ENCODE data around the gene MEGF9.

The MEGF9 gene

DNA sequence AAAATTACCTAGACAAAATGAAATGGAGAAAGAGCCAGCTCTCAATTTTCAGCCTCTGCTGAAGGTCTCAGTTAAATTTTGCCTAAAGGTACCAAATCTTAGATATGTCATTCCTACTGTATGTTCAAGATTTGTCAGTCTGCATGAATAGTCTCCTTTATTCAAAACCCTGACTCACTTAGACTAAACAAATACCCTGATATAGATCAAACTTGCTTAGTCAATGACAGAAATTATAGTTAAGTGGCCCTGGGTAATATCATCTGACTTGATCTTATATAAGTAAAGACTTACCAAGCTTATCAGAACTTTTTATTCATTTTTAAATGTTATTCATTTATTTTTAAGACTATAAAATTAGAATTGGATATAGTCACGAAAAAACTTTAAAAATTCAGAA, 12.2 kb downstream of the MEGF9 start:
- FAIRE-seq, result no peak

GRCh38 chr9:120701248-120701647, 13.0 kb downstream of the MEGF9 start:
- no peak for FAIRE-seq

- FAIRE-seq, result no peak
Observed at GRCh38 chr9:120698766-120699165, 15.5 kb downstream of the MEGF9 start.

DNA sequence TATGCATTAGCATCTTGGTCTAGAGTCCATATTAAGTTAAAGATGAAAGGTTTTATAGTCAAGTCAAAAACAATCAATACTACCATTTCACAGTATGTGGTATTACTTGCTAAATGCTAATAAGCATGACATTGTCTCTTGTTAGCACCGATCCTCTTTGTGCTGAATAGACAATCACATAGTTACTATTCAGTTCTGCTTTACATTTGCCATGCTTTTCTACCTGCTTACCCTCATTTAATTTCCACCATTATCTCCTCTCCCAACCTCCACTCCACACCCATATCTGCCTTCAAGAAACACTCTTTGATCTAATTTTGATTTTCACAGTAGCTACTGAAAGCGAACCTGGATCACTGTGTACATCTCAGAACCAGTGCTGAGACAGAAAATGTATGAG, 16.8 kb downstream of the MEGF9 start:
- no peak for FAIRE-seq

DNA sequence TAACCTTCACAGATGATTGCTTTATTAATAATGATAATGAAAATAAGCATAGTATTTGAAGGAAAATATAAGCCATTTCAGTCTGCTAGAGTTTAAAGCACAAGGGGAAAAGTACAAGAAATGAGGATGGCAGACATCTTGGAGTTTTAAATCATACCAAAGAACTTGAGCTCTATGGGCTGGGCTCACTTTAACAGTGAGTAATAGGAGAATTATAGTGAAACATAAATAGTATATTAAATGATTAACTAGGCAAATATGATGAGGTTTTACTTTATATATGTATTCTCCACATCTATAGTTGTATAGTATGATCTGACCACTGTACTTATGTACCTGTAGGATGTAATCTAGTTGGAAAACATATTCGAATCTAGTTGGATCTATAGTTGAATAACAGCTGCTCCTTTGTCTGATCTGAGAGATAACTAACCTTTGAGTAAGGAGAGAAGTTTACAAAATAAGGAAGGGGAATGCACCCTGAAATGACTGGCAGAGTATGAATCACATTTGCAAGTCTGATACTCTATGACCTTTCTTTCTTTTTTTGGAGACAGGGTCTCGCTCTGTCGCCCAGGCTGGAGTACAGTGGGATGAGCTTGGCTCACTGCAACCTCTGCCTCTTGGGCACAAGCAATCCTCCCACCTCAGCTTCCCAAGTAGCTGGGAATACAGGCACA, 17.6 kb downstream of the MEGF9 start:
- FAIRE-seq, result no peak

DNA sequence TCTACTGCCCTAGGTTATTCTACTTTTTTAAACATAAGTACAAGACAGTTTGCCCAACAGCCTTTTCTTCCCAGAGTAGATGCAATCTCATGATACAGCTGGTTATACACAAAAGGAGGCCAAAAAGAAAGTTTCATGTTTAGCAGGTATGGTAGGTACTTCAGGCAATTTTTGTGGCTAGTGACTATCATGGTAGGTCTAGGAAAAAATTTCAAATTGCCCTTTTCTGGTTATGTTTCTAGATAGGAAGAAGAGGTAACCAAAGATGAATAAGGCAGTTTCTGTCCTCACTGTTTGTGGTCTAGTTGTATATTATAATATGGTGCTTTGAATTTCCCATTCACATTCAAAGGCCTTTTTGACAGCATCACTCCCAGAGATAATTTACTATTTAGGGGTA, 19.7 kb downstream of the MEGF9 start:
- FAIRE-seq, result no peak

GRCh38 chr9:120693700-120694008, 20.6 kb downstream of the MEGF9 start:
- FAIRE-seq, result no peak

DNA sequence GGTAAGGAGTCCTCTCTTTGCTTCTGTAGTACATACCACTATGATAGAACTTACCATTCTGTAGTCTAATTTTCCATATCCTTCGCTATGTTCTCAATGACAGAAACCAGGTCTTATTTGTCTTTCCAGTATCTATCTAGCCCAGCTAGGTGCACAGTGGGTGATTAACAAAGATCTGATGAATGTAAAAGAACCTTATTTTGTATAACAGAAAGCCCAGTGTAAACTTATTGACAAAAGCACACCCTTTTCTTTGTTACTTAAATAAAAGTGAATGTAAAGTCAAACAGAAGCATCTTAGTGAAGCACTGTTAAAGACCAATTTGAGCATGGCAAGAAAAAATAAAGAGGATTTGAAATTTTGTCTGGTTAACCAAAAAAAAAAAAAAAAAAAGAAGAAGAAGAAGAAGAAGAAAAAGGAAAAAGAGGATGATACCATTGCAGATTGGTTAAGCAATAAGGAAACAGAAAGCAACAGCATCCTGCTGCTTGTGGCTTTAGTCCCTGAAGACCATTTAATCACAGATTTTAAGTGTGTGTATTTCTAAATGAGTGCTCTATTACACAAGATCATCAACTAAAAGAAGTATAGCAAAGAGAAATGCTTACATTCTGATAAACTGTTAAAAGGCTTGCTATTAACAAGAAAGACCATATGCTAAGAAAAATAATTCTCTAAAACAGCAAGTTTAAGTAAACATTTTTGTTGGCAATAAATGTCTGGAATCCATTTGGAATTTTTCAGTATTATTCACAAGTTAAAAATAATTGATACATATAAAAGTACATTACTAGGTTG, 21.2 kb downstream of the MEGF9 start:
- FAIRE-seq, result no peak

DNA sequence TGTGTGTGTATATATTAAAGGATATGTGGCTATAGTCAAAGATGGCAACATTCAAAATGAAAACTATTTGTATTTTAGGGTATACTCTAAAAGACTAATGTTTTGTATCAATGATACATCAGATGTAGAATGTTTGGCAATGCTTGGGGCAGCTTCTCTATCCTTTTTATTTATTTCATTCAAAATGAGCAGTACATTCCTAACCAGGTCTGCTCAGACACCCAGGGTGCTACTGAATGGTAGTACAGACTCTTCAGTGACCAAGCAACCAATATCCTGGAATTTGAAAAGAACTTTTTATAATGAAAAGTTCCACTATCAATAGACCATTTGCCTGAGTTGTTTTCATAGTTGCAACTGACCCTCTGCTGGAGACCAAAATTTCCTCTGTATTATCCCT, 23.9 kb downstream of the MEGF9 start:
- FAIRE-seq, result no peak

DNA sequence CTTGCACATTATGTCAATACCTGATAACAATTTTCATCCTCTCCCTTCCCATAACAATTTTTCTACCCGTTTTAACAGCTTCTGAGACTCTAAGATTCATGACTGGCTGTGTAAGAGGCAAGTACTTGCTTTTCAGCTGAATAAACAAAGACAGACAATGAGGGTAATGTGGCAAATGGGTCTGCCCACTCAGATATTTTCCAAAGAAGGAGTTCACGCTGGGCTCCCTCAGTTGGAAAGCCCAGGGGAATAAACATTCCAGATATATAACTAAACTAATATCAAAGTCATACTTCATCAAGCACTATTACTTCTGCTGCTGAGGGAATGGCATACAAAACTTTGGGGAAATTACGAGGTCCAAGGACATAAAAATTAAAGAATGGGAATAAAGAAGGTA, 24.4 kb downstream of the MEGF9 start:
- no peak for FAIRE-seq

DNA sequence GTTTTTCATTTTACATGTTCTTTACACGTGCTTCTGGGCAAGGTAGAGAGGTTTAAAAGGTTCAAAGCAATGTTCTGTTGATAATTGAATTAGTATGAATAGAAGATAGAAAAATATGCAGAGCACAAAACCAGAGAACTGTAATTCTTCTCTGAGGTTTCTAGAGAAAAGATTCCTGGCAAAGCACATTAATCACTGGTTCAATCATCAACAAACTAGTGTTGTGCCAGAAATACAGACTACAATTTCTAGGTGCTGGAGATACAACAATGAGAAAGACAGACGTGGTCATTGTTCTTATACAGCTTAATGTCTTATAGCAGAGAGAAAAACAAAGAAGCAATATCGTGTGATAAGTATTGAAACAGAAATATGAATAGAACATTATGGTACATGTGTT, 25.5 kb downstream of the MEGF9 start:
- FAIRE-seq, result no peak

DNA sequence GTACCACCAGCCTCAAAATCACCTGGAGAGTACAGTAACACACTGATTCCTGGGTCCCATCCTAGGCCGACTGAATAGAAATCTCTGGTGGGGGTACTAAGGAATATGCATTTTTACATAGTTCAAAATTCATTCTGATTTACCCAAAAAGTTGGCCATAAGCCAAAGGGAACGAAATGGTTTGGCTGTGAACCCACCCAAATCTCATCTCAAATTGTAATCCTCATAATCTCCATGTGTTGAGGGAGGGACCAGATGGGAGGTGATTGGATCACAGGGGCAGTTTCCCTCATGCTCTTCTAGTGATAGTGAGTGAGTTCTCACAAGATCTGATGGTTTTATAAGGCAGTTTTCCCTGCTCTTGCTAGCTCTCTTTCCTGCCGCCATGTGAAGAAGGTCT, 31.1 kb downstream of the MEGF9 start:
- FAIRE-seq, result no peak

DNA sequence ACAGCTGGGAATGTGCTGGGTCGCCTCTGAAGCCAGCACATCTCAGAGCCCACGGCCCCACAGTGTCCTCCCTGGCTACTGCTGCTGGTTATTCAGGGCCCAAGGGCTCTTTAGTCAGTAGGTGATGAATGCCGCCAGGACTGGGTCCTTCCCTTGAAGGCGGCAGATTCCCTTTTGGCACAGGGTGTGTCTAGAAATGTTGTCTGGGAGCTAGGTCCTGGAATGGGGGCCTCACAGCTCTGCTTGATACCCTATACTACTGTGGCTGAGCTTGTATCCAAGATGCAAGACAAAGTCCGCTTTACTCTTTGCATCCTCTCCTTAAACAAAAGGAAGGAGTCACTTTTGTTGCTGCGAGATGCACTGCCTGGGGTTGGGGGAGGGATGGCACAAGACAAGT, 33.1 kb downstream of the MEGF9 start:
- FAIRE-seq, result no peak

DNA sequence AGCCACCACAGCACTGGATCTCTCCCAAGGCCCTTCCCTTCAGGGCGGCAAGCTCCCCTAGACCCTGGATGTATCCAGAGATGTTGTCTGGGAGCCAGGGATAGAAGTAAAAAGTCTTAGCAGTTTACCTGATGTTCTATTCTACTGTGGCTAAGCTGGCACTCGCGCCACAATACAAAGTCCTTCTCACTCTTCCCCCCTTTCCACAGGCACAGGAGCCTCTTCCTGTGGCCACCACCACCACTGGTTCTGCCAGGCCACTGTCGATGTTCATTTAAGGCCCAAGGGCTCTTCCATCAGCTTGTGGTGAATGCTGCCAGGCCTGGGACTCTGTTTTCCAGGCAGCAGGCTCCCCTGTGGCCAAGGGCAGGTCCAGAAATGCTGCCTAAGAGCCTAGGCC, 33.7 kb downstream of the MEGF9 start:
- no peak for FAIRE-seq

DNA sequence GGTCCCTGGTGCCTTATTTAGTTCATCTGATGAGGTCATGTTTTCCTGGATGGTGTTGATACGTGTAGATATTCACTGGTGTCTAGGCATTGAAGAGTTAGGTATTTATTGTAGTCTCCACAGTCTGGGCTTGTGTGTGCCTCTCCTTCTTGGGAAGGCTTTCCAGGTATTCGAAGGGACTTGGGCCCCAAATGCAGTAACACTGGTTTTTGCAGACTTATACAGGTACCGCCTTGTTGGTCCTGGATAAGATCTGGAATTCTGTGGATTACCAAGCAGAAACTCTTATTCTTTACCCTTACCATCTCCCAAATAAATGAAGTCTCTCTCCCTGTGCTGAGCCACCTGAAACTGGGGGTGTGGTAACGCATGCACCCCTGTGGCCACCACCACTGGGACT, 34.1 kb downstream of the MEGF9 start:
- FAIRE-seq, result no peak

DNA sequence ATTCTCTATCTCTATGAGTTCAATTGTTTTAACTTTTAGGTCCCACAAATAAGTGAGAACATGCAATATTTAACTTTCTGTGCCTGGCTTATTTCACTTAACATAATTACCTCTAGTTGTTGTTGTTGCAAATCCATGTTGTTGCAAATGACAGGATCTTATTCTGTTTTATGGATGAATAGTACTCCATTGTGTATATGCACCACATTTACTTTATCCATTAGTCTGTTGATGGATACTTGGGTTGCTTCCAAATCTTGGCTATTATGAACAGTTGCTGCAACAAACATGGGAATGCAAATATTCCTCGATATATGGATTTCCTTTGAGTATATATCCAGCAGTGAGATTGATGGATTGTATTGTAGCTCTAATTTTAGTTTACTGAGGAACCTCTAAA, 36.3 kb downstream of the MEGF9 start:
- no peak for FAIRE-seq

GRCh38 chr9:120676767-120677402, 37.4 kb downstream of the MEGF9 start:
- no peak for FAIRE-seq

GRCh38 chr9:120668399-120668798, 45.9 kb downstream of the MEGF9 start:
- FAIRE-seq, result no peak

- FAIRE-seq, result no peak
Observed at GRCh38 chr9:120663950-120664349, 50.3 kb downstream of the MEGF9 start.

GRCh38 chr9:120663380-120663779, 50.9 kb downstream of the MEGF9 start:
- FAIRE-seq, result no peak

DNA sequence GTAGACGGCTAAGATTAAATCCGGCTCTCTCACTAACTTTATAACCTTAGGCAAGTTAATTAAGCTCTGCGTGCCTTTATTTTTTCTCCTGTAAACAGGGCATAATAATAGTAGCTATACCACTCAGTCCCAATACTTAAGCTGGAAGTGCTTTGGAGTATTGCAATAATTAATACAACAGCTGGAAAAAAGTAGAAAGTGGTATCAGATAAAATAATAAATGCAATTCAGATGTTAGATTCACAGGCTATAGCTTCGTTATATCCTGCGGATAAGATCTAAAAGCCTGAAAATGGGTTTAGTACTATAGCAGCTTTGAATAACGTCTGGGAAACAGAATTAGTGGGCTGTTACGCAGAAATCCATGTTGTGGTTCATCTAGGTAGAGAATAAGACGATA, 51.8 kb downstream of the MEGF9 start:
- no peak for FAIRE-seq

DNA sequence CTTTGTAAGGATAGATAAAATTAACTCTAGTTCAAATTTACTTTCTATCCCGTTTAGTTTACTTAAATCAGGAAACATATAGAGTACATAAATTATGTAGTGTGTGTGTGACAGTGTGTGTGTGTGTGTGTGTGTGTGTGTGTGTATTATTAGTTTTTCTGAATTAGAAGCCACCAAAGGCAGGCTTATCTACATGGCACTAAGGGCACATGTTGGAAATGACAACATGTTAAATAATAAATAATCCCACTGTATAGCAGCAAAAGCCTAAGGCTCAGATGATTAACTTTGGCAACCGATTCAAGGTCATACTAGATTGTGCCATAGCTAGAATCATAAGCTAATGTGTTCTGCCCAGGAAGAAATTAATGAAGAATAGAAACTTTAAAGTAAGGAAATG, 54.6 kb downstream of the MEGF9 start:
- no peak for FAIRE-seq

DNA sequence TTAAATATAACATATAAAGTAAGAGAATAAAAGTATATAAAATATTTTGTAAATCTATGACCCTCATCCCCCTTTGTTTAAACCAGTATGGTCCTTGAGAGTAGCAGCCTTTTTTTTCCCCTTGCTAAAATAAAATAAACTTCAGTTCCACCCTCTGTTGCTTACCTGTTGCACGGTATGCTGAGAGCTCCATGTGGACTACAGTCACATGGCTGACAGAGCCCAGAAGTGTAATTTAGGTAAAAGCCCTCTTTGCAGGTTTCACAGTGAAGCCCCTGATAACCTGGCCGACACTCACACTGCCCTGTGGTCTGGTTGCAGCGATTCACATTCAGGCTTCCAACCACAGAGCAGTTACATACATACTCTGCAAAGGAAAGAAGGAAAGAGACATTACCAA, 55.1 kb downstream of the MEGF9 start:
- FAIRE-seq, result no peak

- peak; percentile 41 for FAIRE-seq
Observed at GRCh38 chr9:120655005-120655622, 59.2 kb downstream of the MEGF9 start.

All from endometrium (tissue), 2 donors.